ENCODE data around the gene MTSS2. TPM values are rescaled to one million over a fixed set of nuclear protein-coding genes. Genes with fewer than 3 reads are reported as not detected.

The MTSS2 gene
- total RNA-seq, 1 experiment from 2014 or later = 52.0 TPM

GRCh38 chr16:70661534-70661917 is 24.3 kb downstream of the MTSS2 start:
- CTCF ChIA-PET = no interaction called here
- BruUV-seq (replicated peaks) = no TSS peak

GRCh38 chr16:70660672-70661350 is 25.0 kb downstream of the MTSS2 start:
- H3K9me2 ChIP-seq (ENCODE audit: insufficient read depth) = no peaks in the 10 kb centered on the region
- no peak overlapping the region for H3K4me3 ChIP-seq
- no peak for TF ChIP-seq CTCF (conservative IDR thresholded peaks at IDR 0.05)
- TF ChIP-seq EZH2 (IDR thresholded peaks at IDR 0.05; ENCODE audit: low read depth) = no peak
- no peak overlapping the region for H2AFZ ChIP-seq
- POLR2A ChIA-PET (ENCODE audit: unreplicated experiment) = no interaction called here
- intact Hi-C loops (cut with micrococcal nuclease; ENCODE audit: unreplicated experiment) = no loop called here
- H3K27me3 ChIP-seq (ENCODE audit: insufficient read depth, low read depth) = no peaks in the 10 kb centered on the region
- no peaks in the 10 kb centered on the region; the same call in 1 of the 2 replicates for H3F3A ChIP-seq (ENCODE audit: insufficient read depth, low read depth)
- H3K27ac ChIP-seq = no peak overlapping the region
- no peaks in the 10 kb centered on the region for H4K20me1 ChIP-seq (ENCODE audit: insufficient read depth)
- H3K9me3 ChIP-seq (ENCODE audit: insufficient read depth, low read depth) = no peaks in the 10 kb centered on the region
- H3K4me1 ChIP-seq (replicated peaks; ENCODE audit: insufficient read depth) = no peaks in the 10 kb centered on the region
- no peak overlapping the region for H3K4me2 ChIP-seq
- no peaks in the 10 kb centered on the region for H3K79me2 ChIP-seq (ENCODE audit: low read depth)
- no peak for DNase-seq
- no peaks in the 10 kb centered on the region for H3K36me3 ChIP-seq (ENCODE audit: low read depth)
- CTCF ChIA-PET = interaction anchor here (0.7 kb wide), 1 partner anchor 757 kb away, joined by 4 read pairs; no protein-coding TSS in a partner anchor
- BruUV-seq (replicated peaks) = no TSS peak

More at GRCh38 chr16:70661534-70661917, 24.3 kb downstream of the MTSS2 start:
- Histone ChIP-seq H4K20me1 (ENCODE audit: insufficient read depth) (no peaks in the 10 kb centered on the region), H3K79me2 (ENCODE audit: low read depth) (no peaks in the 10 kb centered on the region), H3K4me3 (no peak overlapping the region), H3K4me2 (no peak overlapping the region), H3K9me2 (ENCODE audit: insufficient read depth) (no peaks in the 10 kb centered on the region), H3K27ac (no peak overlapping the region), H3K9me3 (ENCODE audit: insufficient read depth, low read depth) (no peaks in the 10 kb centered on the region), H3K27me3 (ENCODE audit: insufficient read depth, low read depth) (no peaks in the 10 kb centered on the region), H3K36me3 (ENCODE audit: low read depth) (no peaks in the 10 kb centered on the region), H3F3A (ENCODE audit: insufficient read depth, low read depth) (peaks cover 3% of the 10 kb centered on the region; the same call in 1 of the 2 replicates), H3K4me1 (replicated peaks; ENCODE audit: insufficient read depth) (no peaks in the 10 kb centered on the region), H2AFZ (no peak overlapping the region)
- intact Hi-C loops (cut with micrococcal nuclease; ENCODE audit: unreplicated experiment) = no loop called here
- POLR2A ChIA-PET (ENCODE audit: unreplicated experiment) = no interaction called here
- no peak for TF ChIP-seq EZH2 (IDR thresholded peaks at IDR 0.05; ENCODE audit: low read depth)
- no peak for DNase-seq

- intact Hi-C loops (cut with micrococcal nuclease; ENCODE audit: unreplicated experiment) = no loop called here
- no peak overlapping the region for H3K4me3 ChIP-seq
- BruUV-seq (replicated peaks) = no TSS peak
- no peaks in the 10 kb centered on the region for H3K9me2 ChIP-seq (ENCODE audit: insufficient read depth)
- ChIA-PET POLR2A (ENCODE audit: unreplicated experiment) (interaction anchor here (0.5 kb wide), 1 partner anchor 966 kb away, joined by 21 read pairs; the partner anchor contains the start of gene MARVELD3), CTCF (interaction anchor here (0.7 kb wide), 1 partner anchor 757 kb away, joined by 4 read pairs; no protein-coding TSS in a partner anchor)
- TF ChIP-seq EZH2 (IDR thresholded peaks at IDR 0.05; ENCODE audit: low read depth) (no peak), CTCF (conservative IDR thresholded peaks at IDR 0.05) (no peak)
- DNase-seq = no peak
- no peaks in the 10 kb centered on the region for H3K79me2 ChIP-seq (ENCODE audit: low read depth)
- no peak overlapping the region for H3K4me2 ChIP-seq
- no peaks in the 10 kb centered on the region for H3K36me3 ChIP-seq (ENCODE audit: low read depth)
- no peaks in the 10 kb centered on the region for H3K9me3 ChIP-seq (ENCODE audit: insufficient read depth, low read depth)
- no peak overlapping the region for H3K27ac ChIP-seq
- H3K27me3 ChIP-seq (ENCODE audit: insufficient read depth, low read depth) = no peaks in the 10 kb centered on the region
- H3F3A ChIP-seq (ENCODE audit: insufficient read depth, low read depth) = no peaks in the 10 kb centered on the region; the same call in 1 of the 2 replicates
- H3K4me1 ChIP-seq (replicated peaks; ENCODE audit: insufficient read depth) = no peaks in the 10 kb centered on the region
- H4K20me1 ChIP-seq (ENCODE audit: insufficient read depth) = no peaks in the 10 kb centered on the region
- no peak overlapping the region for H2AFZ ChIP-seq
These were observed 25.7 kb downstream of the MTSS2 start for GRCh38 chr16:70659953-70660671.

Measured in PC-9 (cell line).